GM21619 (cell line): ENCODE data around the gene ROMO1.
"Not testable (repeated sequence)": the region's sequence is repeated elsewhere in the genome, so short reads cannot be mapped to it uniquely, and the experiment has no call there.

Experiments
- ATAC-seq: cut with Tn5 transposase; IDR thresholded peaks from one replicate; pipeline ENCODE4 v1.9.1; 2021; ENCODE audit not compliant: unreplicated experiment

The ROMO1 gene

GRCh38 chr20:35729283-35729807, 30.1 kb downstream of the ROMO1 start:
- ATAC-seq = no peak

DNA sequence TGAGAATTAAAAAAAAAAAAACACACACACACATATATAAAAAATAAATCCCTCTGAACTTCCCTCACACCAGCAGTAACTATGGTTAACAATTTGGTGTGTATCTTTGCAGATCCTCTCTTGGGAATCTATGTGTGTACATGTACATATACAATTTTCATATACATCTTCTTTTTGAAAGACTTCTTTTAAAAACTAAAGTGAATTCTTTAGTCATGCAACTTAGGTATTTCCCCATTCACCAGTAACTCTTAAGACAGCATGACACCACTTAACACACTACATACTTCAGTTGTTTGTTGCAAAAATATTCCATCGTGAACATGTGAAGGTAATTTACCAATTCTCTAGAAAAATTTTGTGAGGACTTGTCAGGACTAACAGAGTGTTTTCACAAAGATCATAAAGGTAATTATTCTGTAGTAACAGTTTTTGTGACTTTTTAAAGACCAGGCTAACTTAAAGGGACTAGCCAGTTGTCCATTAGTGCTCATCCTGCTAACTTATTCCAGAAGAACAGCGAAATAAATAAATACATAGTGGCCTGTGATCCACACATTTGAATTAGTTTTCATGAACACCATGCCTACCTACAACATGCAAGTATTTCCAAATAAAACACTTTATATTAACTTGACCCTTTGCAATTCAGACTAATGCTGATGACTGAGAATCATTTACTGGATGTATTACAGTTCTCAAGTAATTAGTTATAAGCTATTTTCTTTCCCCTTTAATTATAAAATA, 30.8 kb downstream of the ROMO1 start:
- ATAC-seq = no peak

GRCh38 chr20:35730583-35731468, 31.6 kb downstream of the ROMO1 start:
- no peak for ATAC-seq

- ATAC-seq = no peak
Observed at GRCh38 chr20:35731469-35731788, 32.2 kb downstream of the ROMO1 start.

- ATAC-seq = no peak
Observed at GRCh38 chr20:35731862-35732643, 32.8 kb downstream of the ROMO1 start.

- ATAC-seq = no peak
Observed at GRCh38 chr20:35732644-35732982, 33.4 kb downstream of the ROMO1 start.

- ATAC-seq = no peak
Observed at GRCh38 chr20:35734374-35734773, 35.2 kb downstream of the ROMO1 start.

DNA sequence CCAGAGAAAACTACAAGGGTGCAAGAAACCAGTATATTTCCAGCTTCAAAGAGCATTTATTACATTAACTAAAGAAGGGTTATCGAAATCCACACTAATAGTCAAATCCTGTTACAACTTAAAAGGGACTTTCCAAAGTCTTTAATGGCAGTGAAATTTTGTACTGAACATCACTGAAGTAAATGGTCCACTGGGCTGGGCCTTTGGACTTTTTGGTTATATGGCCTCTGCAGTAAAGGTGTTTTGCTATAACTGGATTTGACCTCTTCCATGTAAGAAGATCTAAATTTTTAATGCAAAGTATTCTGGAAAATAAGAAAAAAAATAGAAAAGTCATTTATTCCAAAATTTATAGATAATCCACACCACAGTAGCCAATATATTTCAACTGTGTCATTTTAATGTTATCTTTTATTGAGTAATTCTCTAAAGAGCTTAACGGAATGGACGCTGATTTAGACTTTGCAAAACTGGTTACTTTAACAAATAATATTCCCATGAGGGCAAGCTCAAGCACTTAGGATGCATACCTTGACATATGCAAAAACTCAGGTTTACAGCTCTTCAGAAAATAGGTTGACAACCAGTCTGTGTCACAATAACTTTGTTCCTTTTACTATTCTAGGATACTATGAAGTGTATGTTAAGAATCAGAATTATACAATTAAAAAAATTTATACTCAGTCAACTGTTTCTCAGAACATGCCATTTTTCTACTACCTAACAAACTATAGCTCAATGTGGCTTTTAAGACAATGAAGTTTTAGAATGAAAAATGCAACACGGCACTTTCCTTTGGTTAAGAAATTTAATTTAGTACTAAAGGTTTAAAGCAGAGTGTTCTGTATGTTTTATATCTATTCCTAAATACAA, 35.8 kb downstream of the ROMO1 start:
- ATAC-seq = no peak

DNA sequence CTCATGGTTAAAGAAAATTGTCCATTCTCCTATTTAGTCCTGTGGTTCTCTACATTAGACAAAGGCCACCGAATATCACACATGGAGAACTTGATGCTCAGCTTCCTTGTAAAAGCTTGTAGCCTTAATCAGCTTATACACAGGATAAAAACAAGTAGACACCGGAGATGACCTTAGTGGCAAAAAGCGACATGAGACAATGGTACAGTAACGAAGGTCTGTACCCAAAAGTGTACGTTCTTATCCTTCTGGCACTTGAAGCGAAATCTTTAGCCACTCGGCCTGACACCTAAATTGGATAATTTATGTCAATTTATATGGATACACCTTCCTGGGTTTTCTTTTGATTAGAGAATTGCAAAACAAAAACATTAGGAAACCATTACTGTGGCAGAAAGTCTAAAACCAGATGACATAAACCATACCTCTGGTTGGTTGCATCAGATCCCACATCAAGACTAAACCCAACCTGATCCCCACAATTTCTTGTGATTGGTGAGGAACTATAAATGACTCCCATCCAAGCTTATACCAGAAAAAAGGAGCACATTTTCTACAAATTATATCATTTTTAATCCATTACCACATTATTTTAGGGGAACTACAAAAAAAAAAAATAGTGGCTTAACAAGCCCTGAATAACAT, 36.7 kb downstream of the ROMO1 start:
- ATAC-seq = no peak

GRCh38 chr20:35737865-35738333, 38.7 kb downstream of the ROMO1 start:
- no peak for ATAC-seq

- no peak for ATAC-seq
Observed at GRCh38 chr20:35738410-35739179, 39.4 kb downstream of the ROMO1 start.

- ATAC-seq = no peak
Observed at GRCh38 chr20:35739294-35740163, 40.3 kb downstream of the ROMO1 start.

DNA sequence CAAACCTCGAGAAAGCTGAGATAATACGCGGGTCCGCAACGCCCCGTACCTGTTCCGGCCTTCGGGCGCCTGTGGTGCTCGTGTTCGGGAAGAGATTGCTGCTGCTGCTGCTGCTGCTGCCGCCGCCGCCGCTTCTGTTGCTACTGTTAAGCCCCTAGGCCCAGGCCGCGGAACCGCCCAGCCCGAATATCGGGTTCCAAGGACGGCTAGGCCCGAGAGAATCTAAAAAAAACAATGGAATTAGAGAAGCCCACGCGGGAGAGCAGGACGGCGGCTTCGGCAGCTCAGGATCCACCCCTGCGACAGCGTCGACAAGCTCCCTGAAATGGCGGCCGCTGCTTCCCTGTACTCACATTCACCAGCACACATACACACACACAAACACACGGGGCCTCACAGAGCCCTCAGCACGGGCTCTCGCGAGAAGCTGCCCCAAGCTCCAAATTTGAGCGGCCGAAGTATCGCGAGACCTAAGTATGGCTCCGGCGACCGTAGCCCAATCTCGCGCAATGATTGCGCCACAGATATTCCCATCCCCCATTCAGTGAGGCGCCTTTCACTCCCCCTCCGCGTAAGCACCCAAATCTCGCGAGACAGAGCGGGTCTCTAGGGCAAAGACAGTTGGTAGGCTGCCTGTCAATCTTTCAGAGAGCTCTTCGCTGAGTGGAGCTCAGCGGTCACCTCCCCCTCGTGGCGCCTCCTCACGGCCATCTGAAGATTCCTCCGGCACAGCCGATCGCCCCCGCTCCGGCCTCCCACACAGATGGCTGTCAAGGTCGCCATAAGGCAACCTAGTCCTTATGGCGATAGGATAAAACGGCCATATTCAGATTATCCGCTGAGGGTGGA, 42.9 kb downstream of the ROMO1 start, which contains the start of gene RBM39:
RBM39 (minus strand) TSS at position 369 of the 849 bp plus-strand sequence. CDS start 1,386 bp downstream, outside the sequence.
- peak; percentile 88 for ATAC-seq

DNA sequence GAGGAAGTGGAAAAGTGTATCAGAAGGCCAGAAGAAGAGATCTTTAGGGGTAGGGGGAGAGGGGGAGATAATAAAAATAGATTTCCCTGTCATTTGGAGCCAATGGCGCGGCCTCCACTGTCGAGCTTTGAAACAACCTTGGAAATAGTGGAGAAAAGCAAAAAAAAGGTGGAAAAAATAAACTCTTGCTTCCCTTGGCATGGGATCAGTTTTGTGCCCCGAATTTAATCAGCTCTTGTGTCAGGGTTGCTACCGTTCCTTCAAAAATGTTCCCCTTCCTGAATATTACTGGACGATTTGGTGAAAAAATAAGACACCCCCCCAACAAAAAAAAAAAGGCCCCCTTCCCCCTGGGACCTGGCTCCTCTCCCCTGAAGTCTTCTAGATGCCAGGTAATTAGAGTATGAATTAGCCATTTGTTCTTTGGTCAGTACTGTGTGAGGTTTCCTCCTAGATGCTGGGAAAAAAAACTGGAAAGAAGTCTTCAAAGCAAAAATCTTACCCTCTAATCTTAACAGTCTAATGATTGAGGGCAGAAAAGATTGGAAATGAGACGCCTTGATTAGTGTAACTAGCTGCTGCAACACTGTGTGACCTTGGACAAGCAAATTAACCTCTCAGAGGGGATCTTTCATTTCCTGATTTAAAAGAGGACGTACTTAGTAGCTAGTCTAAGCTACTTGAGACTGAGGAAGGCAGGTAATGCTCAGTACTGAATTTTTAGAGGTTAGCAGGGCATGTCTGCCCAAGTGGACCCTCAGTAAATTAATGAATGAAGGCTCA, 43.7 kb downstream of the ROMO1 start:
- no peak for ATAC-seq

- no peak for ATAC-seq
Observed at GRCh38 chr20:35743693-35744491, 44.7 kb downstream of the ROMO1 start.

DNA sequence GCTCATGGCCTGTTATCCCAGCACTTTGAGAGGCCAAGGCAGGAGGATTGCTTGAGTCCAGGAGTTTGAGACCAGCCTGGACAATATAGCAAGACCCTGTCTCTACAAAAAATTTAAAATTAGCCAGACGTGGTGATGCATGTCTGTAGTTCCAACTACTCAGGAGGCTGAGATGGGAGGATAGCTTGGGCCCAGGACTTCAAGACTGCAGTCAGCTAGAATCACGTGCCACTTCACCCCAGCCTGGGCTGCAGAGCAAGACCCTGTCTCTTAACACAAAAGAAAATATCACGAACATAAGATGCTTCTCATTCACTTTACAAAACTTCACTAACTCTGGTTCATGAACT, 45.3 kb downstream of the ROMO1 start:
- not testable (repeated sequence) for ATAC-seq
